EH (cell line): ENCODE data around the gene IL17RA.
"Not testable (repeated sequence)": the region's sequence is repeated elsewhere in the genome, so short reads cannot be mapped to it uniquely, and the experiment has no call there.

Experiments
- DNase-seq: peaks from one replicate; pipeline ENCODE4 v3.0.0-alpha.2; 2015; ENCODE audit warnings: low read depth

Gene IL17RA

GRCh38 chr22:17120711-17121232, 36.0 kb downstream of the IL17RA start:
- DNase-seq, result no peak

- DNase-seq, result peak; percentile 58
Observed at GRCh38 chr22:17121233-17122195, 36.7 kb downstream of the IL17RA start, which contains the start of gene TMEM121B. Gene TMEM121B, minus strand, starts transcription at chr22:17121360. Its CDS starts 233 bp downstream, at chr22:17121127.

- peak; percentile 10 for DNase-seq
Observed at GRCh38 chr22:17130199-17130598, 45.4 kb downstream of the IL17RA start.

- no peak for DNase-seq
Observed at GRCh38 chr22:17131686-17132085, 46.9 kb downstream of the IL17RA start.

- no peak for DNase-seq
Observed at GRCh38 chr22:17132112-17132511, 47.3 kb downstream of the IL17RA start.

GRCh38 chr22:17133137-17133536, 48.3 kb downstream of the IL17RA start:
- no peak for DNase-seq

GRCh38 chr22:17135153-17135760, 50.5 kb downstream of the IL17RA start:
- DNase-seq, result no peak

GRCh38 chr22:17137170-17137569, 52.4 kb downstream of the IL17RA start:
- DNase-seq, result no peak

GRCh38 chr22:17137861-17138425, 53.1 kb downstream of the IL17RA start:
- no peak for DNase-seq

- DNase-seq, result no peak
Observed at GRCh38 chr22:17138513-17138912, 53.7 kb downstream of the IL17RA start.

GRCh38 chr22:17140022-17140421, 55.2 kb downstream of the IL17RA start:
- DNase-seq, result no peak

GRCh38 chr22:17140826-17141766, 56.3 kb downstream of the IL17RA start:
- no peak for DNase-seq

GRCh38 chr22:17143101-17143500, 58.3 kb downstream of the IL17RA start:
- DNase-seq, result no peak

GRCh38 chr22:17143826-17144225, 59.0 kb downstream of the IL17RA start:
- no peak for DNase-seq

GRCh38 chr22:17145021-17145680, 60.4 kb downstream of the IL17RA start:
- DNase-seq, result no peak

GRCh38 chr22:17147458-17147857, 62.7 kb downstream of the IL17RA start:
- not testable (repeated sequence) for DNase-seq

GRCh38 chr22:17149076-17149815, 64.4 kb downstream of the IL17RA start:
- DNase-seq, result no peak

GRCh38 chr22:17152340-17152739, 67.5 kb downstream of the IL17RA start:
- DNase-seq, result no peak

GRCh38 chr22:17152971-17153370, 68.2 kb downstream of the IL17RA start:
- DNase-seq, result no peak

- no peak for DNase-seq
Observed at GRCh38 chr22:17155941-17156340, 71.1 kb downstream of the IL17RA start.
